ENCODE measurements around the gene ITGAE.

Gene ITGAE

DNA sequence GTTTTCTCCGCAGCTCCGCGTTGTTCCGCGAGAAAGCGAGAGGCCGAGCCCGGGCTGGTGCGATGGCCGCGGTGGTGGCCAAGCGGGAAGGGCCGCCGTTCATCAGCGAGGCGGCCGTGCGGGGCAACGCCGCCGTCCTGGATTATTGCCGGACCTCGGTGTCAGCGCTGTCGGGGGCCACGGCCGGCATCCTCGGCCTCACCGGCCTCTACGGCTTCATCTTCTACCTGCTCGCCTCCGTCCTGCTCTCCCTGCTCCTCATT is 132.0 kb downstream of the ITGAE start:
- DNase-seq (ENCODE audit: low spot score), result no peak
- TF ChIP-seq, protein P1, sequence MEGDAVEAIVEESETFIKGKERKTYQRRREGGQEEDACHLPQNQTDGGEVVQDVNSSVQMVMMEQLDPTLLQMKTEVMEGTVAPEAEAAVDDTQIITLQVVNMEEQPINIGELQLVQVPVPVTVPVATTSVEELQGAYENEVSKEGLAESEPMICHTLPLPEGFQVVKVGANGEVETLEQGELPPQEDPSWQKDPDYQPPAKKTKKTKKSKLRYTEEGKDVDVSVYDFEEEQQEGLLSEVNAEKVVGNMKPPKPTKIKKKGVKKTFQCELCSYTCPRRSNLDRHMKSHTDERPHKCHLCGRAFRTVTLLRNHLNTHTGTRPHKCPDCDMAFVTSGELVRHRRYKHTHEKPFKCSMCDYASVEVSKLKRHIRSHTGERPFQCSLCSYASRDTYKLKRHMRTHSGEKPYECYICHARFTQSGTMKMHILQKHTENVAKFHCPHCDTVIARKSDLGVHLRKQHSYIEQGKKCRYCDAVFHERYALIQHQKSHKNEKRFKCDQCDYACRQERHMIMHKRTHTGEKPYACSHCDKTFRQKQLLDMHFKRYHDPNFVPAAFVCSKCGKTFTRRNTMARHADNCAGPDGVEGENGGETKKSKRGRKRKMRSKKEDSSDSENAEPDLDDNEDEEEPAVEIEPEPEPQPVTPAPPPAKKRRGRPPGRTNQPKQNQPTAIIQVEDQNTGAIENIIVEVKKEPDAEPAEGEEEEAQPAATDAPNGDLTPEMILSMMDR (IDR thresholded peaks at IDR 0.05; ENCODE audit: borderline replicate concordance, control extremely low read depth, extremely low read depth, insufficient read depth, missing control alignments), result no peak
- in situ Hi-C loops (cut with MboI; ENCODE audit: low sequenced_read_pairs, unreplicated experiment), result no loop called here

DNA sequence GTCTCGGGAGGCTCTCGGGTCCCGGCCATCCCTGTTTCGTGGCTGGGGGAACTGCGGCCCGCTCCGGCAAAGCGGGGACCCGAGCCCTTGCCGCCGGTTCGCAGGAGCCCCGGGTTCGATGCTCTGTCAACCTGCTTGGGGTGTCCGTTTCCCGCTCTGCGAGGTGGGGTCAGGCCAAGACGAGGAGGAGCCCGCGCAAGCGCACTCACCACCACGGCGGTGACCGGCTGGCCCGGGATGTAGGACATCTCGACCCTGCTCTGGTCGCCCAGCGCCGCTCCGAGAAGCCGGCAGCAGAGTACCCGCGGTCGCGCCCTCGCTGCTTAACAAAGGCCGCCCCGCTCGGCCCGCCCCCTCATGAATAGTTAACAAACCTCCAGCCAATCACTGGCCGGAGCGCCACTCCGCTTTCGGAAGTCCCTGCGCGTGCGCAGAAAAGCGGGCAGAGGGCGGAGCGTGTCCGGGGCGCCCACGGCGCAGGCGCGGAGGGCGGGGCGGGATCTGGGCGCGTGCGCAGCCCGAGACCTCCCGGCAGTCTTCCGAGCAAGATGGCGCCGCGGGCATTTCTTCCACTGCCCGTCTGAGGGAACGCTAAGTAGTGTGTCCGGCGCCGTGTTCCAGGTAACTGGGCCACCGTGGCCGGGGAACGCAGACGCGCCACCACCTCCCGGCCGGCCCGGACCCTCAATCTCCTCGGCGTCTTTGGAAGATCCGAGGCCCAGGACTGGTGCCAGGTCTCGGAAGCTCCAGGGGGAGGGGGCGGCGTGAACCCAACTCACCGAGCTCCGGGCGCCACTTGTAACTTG is 132.5 kb downstream of the ITGAE start, which contains the start of the genes EMC6 and TAX1BP3:
EMC6 (plus strand) TSS at position 534 of the 806 bp plus-strand sequence. CDS start 335 bp downstream, outside the sequence.
TAX1BP3 (minus strand) TSS at position 300 of the 806 bp plus-strand sequence; CDS start at position 248, 52 bp downstream.
- in situ Hi-C loops (cut with MboI; ENCODE audit: low sequenced_read_pairs, unreplicated experiment), result no loop called here
- DNase-seq (ENCODE audit: low spot score), result peak; percentile 100
- TF ChIP-seq, protein P1 (IDR thresholded peaks at IDR 0.05; ENCODE audit: borderline replicate concordance, control extremely low read depth, extremely low read depth, insufficient read depth, missing control alignments), result no peak

DNA sequence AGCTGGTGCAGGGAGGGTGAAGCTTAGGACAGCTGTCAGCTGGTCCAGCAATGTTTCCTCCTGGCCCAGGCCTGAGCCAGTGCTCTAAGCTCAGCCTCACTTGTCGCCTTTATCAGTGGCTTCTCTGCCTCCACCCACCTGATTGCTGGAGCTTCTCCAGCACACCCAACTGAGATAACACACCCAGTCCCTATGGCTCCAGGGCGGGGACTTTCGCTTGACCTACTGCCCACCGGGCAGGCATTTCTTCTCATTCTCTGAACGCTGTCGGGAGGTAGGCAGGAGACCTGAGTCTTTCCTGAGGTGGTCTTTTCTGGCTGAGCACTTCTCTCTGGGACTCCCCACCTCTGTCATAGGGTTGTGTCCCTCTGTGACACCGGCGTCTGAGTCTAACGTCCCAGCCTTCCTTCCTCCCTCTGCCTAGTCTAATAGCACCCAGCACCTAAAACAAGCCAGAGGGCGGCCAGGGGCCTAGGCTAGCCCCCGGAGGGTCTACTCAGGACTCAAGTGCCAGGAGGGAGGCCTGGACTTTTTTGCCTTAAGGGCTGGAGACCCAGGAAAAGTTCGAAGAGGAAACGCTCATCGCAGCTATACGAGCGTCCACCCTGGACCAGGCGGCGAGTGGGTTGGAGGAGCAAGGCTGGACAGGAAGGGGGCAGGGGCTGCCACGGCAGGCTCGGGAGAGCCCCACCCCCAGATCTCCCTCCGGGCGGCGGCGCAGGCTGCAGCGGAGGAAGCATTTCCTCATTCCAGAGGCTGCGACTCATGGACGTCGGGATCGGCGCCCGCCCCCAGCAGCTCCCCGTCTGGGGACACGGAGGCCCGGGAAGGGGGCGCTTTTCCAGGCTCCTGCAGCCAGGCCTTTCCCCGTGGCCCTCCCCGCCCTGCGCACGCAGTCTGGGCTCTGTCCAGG is 133.4 kb downstream of the ITGAE start:
- no peak for DNase-seq (ENCODE audit: low spot score)
- TF ChIP-seq, protein P1 (IDR thresholded peaks at IDR 0.05; ENCODE audit: borderline replicate concordance, control extremely low read depth, extremely low read depth, insufficient read depth, missing control alignments), result no peak
- in situ Hi-C loops (cut with MboI; ENCODE audit: low sequenced_read_pairs, unreplicated experiment), result no loop called here

DNA sequence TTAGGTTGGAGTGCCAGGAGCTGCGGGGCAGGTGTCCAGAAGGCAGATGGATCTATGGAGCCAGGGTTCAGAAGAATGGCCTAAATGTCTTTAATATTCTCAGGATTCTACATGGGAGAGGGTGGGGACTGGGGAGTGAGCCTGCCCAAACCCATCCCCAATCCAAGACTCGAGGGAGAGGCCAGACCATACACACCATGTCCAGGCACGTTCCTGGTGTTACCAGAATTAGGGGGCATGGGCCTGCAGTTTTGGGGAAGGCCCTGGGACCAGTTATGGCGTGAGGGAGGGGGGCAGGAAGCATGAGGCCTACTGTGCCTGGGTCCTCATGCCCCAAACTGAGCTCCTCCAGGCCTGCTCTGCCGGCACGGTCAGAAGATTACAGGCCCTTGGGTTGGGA is 134.5 kb downstream of the ITGAE start:
- in situ Hi-C loops (cut with MboI; ENCODE audit: low sequenced_read_pairs, unreplicated experiment), result no loop called here
- TF ChIP-seq, protein P1 (IDR thresholded peaks at IDR 0.05; ENCODE audit: borderline replicate concordance, control extremely low read depth, extremely low read depth, insufficient read depth, missing control alignments), result no peak
- DNase-seq (ENCODE audit: low spot score), result no peak

- DNase-seq (ENCODE audit: low spot score), result no peak
- in situ Hi-C loops (cut with MboI; ENCODE audit: low sequenced_read_pairs, unreplicated experiment), result no loop called here
- TF ChIP-seq, protein P1 (IDR thresholded peaks at IDR 0.05; ENCODE audit: borderline replicate concordance, control extremely low read depth, extremely low read depth, insufficient read depth, missing control alignments), result no peak
These were observed 135.2 kb downstream of the ITGAE start for GRCh38 chr17:3665834-3666233.

Data from GM13976 (cell line).